SK-N-MC (cell line): ENCODE measurements around the gene DLGAP4.
A peak's percentile ranks its signal among the peaks of the same experiment; 100 is the strongest.

Source experiments
- DNase-seq: peaks from one replicate; pipeline ENCODE4 v3.0.0-alpha.2; 2011; ENCODE audit warnings: low read depth, low spot score
- H3K27ac ChIP-seq: fragments of 200-600 bp; sonication (generic); 2 replicates; pipeline ENCODE4 v1.5.1; 2016; ENCODE audit warnings: mixed run types
- H3K36me3 ChIP-seq: fragments of 200-600 bp; sonication (generic); 2 replicates; pipeline ENCODE4 v1.6.1; 2017; ENCODE audit warnings: antibody characterized with exemption, low read length, mixed read lengths; ENCODE audit not compliant: insufficient read depth
- H3K4me3 ChIP-seq: fragments of 200-600 bp; sonication (generic); 2 replicates; pipeline ENCODE4 v1.5.1; 2016
- H3K9ac ChIP-seq: fragments of 200-600 bp; sonication (generic); 2 replicates; pipeline ENCODE4 v1.8.0; 2017; ENCODE audit warnings: mixed run types, mixed read lengths; ENCODE audit not compliant: insufficient read length
- H3K9me3 ChIP-seq: fragments of 200-600 bp; sonication (generic); 2 replicates; pipeline ENCODE4 v1.6.1; 2017; ENCODE audit warnings: low read depth, mild to moderate bottlenecking, antibody characterized with exemption, low read length, moderate library complexity, mixed read lengths
- EZH2 ChIP-seq: fragments of 200-600 bp; sonication (generic); IDR thresholded peaks from one replicate; pipeline ENCODE4 v1.6.1; 2017; ENCODE audit warnings: antibody characterized with exemption
- FOXP2 ChIP-seq: optimal IDR thresholded peaks from 2 replicates; pipeline ENCODE3; 2011; ENCODE audit warnings: mild to moderate bottlenecking, moderate library complexity; ENCODE audit not compliant: insufficient read depth; ENCODE audit errors: extremely low read length, control extremely low read depth
- POLR2AphosphoS5 ChIP-seq: IDR thresholded peaks from 2 replicates; pipeline ENCODE4 v1.6.1; 2012; ENCODE audit warnings: mild to moderate bottlenecking, low read depth, low read length, borderline replicate concordance

Gene DLGAP4

GRCh38 chr20:36483919-36484808 lies 178.0 kb downstream of the DLGAP4 start:
- Histone ChIP-seq H3K27ac (no peak overlapping the region), H3K4me3 (no peak overlapping the region), H3K9me3 (no peaks in the 10 kb centered on the region), H3K36me3 (no peaks in the 10 kb centered on the region), H3K9ac (peak overlapping the region; percentile 41)
- TF ChIP-seq POLR2AphosphoS5: no peak
- DNase-seq: no peak

- Histone ChIP-seq H3K9ac (no peak overlapping the region), H3K27ac (no peak overlapping the region), H3K36me3 (no peaks in the 10 kb centered on the region), H3K4me3 (no peak overlapping the region), H3K9me3 (no peaks in the 10 kb centered on the region)
- DNase-seq: no peak
- no peak for TF ChIP-seq POLR2AphosphoS5
- no peak for TF ChIP-seq FOXP2
- no peak for TF ChIP-seq EZH2
Measured at GRCh38 chr20:36485286-36485685, 179.1 kb downstream of the DLGAP4 start.

GRCh38 chr20:36487069-36487468 lies 180.9 kb downstream of the DLGAP4 start:
- Histone ChIP-seq H3K9ac (no peak overlapping the region), H3K4me3 (no peak overlapping the region), H3K36me3 (no peaks in the 10 kb centered on the region), H3K9me3 (no peaks in the 10 kb centered on the region), H3K27ac (no peak overlapping the region)
- no peak for DNase-seq
- TF ChIP-seq POLR2AphosphoS5: no peak
- TF ChIP-seq FOXP2: no peak
- no peak for TF ChIP-seq EZH2

GRCh38 chr20:36490191-36490590 lies 184.1 kb downstream of the DLGAP4 start:
- no peak overlapping the region for H3K4me3 ChIP-seq
- H3K9ac ChIP-seq: no peak overlapping the region
- no peak for DNase-seq
- TF ChIP-seq FOXP2: no peak
- no peak for TF ChIP-seq POLR2AphosphoS5
- no peak for TF ChIP-seq EZH2
- H3K9me3 ChIP-seq: no peaks in the 10 kb centered on the region
- no peak overlapping the region for H3K27ac ChIP-seq
- H3K36me3 ChIP-seq: no peaks in the 10 kb centered on the region

- Histone ChIP-seq H3K4me3 (no peak overlapping the region), H3K9ac (no peak overlapping the region), H3K36me3 (peaks cover 5% of the 10 kb centered on the region; the same call in 1 of the 2 replicates), H3K9me3 (no peaks in the 10 kb centered on the region), H3K27ac (no peak overlapping the region)
- DNase-seq: no peak
- TF ChIP-seq FOXP2 (no peak), POLR2AphosphoS5 (no peak), EZH2 (no peak)
Measured at GRCh38 chr20:36491901-36492617, 185.9 kb downstream of the DLGAP4 start.

GRCh38 chr20:36493051-36493800 lies 187.1 kb downstream of the DLGAP4 start:
- Histone ChIP-seq H3K9me3 (no peaks in the 10 kb centered on the region), H3K27ac (no peak overlapping the region), H3K4me3 (no peak overlapping the region), H3K36me3 (peaks cover 13% of the 10 kb centered on the region; the same call in 1 of the 2 replicates), H3K9ac (no peak overlapping the region)
- TF ChIP-seq POLR2AphosphoS5: no peak
- TF ChIP-seq FOXP2: no peak
- no peak for TF ChIP-seq EZH2
- no peak for DNase-seq

- Histone ChIP-seq H3K36me3 (peaks cover 14% of the 10 kb centered on the region; the same call in 1 of the 2 replicates), H3K9me3 (no peaks in the 10 kb centered on the region), H3K27ac (no peak overlapping the region), H3K9ac (no peak overlapping the region), H3K4me3 (no peak overlapping the region)
- no peak for DNase-seq
- TF ChIP-seq EZH2 (no peak), FOXP2 (no peak), POLR2AphosphoS5 (no peak)
Measured at GRCh38 chr20:36493801-36494114, 187.6 kb downstream of the DLGAP4 start.
